ENCODE data around the gene LILRA2.

GRCh38 chr19:54551950-54552912 is 21.4 kb upstream of the LILRA2 start:
- no peak for TF ChIP-seq CTCF (IDR thresholded peaks at IDR 0.05)
- no peak for TF ChIP-seq EP300 (IDR thresholded peaks at IDR 0.05)
- TF ChIP-seq POLR2A (IDR thresholded peaks at IDR 0.05), result no peak

Data from tibial nerve (tissue), 4 donors.